HepG2 (cell line): ENCODE data around the gene HENMT1. TPM values are rescaled to one million over a fixed set of nuclear protein-coding genes. Genes with fewer than 3 reads are reported as not detected.
A peak's percentile ranks its signal among the peaks of the same experiment; 100 is the strongest.

ENCODE experiments used
- MAZ ChIP-seq, 2 experiments: sonication (generic) in 1 of 2; formaldehyde crosslinking in 1 of 2; IDR thresholded peaks; 2 replicates each; pipeline versions ENCODE4 v1.5.0 to v1.6.1; 2012 to 2020; ENCODE audit warnings: low read depth in 2 of 2, mild to moderate bottlenecking in 2 of 2, borderline replicate concordance in 1 of 2, improper control_type of control experiment in 1 of 2, low read length in 1 of 2, missing genetic modification reagents in 1 of 2, moderate library complexity in 1 of 2
- POLR2AphosphoS2 ChIP-seq: IDR thresholded peaks from 2 replicates; pipeline ENCODE4 v1.6.1; 2011; ENCODE audit warnings: low read depth, low read length, improper control_type of control experiment
- RERE ChIP-seq: IDR thresholded peaks from 2 replicates; pipeline ENCODE4 v1.6.1; 2016; ENCODE audit warnings: low read depth, missing genetic modification reagents, missing compliant biosample characterization
- SRF ChIP-seq: IDR thresholded peaks from 2 replicates; pipeline ENCODE4 v1.6.1; 2011; ENCODE audit warnings: mild to moderate bottlenecking, low read depth, low read length, moderate library complexity
- TCF7L2 ChIP-seq: IDR thresholded peaks from 2 replicates; pipeline ENCODE4 v1.6.1; 2011; ENCODE audit warnings: mild to moderate bottlenecking, low read depth, low read length, moderate library complexity
- TMF1 ChIP-seq: sonication (generic); formaldehyde crosslinking; IDR thresholded peaks from 2 replicates; pipeline ENCODE4 v1.8.1; 2022; ENCODE audit warnings: low read depth, missing genetic modification reagents
- ZFP62 ChIP-seq: sonication (generic); formaldehyde crosslinking; IDR thresholded peaks from 2 replicates; pipeline ENCODE4 v1.4.0; 2020; ENCODE audit warnings: missing genetic modification reagents
- ZNF674 ChIP-seq: sonication (generic); formaldehyde crosslinking; IDR thresholded peaks from 2 replicates; pipeline ENCODE4 v1.5.0; 2020; ENCODE audit warnings: low read depth, mild to moderate bottlenecking, missing genetic modification reagents
- ZNF784 ChIP-seq: sonication (generic); formaldehyde crosslinking; IDR thresholded peaks from 2 replicates; pipeline ENCODE4 v1.5.1; 2020; ENCODE audit warnings: missing genetic modification reagents, mild to moderate bottlenecking, borderline replicate concordance
- polyA plus RNA-seq, 8 experiments: library from polyadenylated mRNA; depleted of rRNA in 3 of 8; stranded (reverse) in 7 of 8; unstranded in 1 of 8; fragments of >200 nt; fragmentation: Illumina TruSeq in 4 of 8; extraction: Trizol in 4 of 8; gene quantifications; 2 replicates each; pipeline versions ENCODE4 v1.2.1 to v1.2.3, GENCODE V29; 2011 to 2016; ENCODE audit warnings: low read depth in 4 of 8, missing spikeins in 1 of 8, mixed read lengths in 1 of 8; ENCODE audit not compliant: insufficient read depth in 1 of 8
- total RNA-seq, 5 experiments: library from RNA; depleted of rRNA; stranded (reverse); fragments of >200 nt; fragmentation: Illumina TruSeq; extraction: Trizol; gene quantifications; 2 replicates each; pipeline ENCODE4 v1.2.3, GENCODE V29; 2016; ENCODE audit warnings: low read depth in 1 of 5
- TF ChIP-seq, protein P1 (sequence below): IDR thresholded peaks from 2 replicates; pipeline ENCODE4 v1.6.1; 2016; ENCODE audit warnings: mild to moderate bottlenecking
- TF ChIP-seq, protein P2 (sequence below): sonication (generic); formaldehyde crosslinking; IDR thresholded peaks from 2 replicates; pipeline ENCODE4 v1.4.0; 2020; ENCODE audit warnings: mild to moderate bottlenecking, missing genetic modification reagents
- TF ChIP-seq, protein P3 (sequence below): sonication (generic); formaldehyde crosslinking; IDR thresholded peaks from 2 replicates; pipeline ENCODE4 v1.5.1; 2020; ENCODE audit warnings: mild to moderate bottlenecking, missing genetic modification reagents, borderline replicate concordance

Gene HENMT1
- total and polyA plus RNA-seq, 2 of the 13 experiments (the other 11 are each of a cell fraction or from before 2014, with no cell fraction given): not detected

GRCh38 chr1:108691942-108692723, 31.2 kb upstream of the HENMT1 start, which contains the start of gene PRPF38B (continued):
- TF ChIP-seq RERE (CRISPR knock-in tag) (no peak), ZFP62 (CRISPR knock-in tag) (no peak), MAZ (IDR thresholded peaks at IDR 0.05; ENCODE audit: borderline replicate concordance, low read depth, low read length) (0 out of 2 replicates have a peak, but pooled peaks have one; percentile 50), MAZ (CRISPR knock-in tag; IDR thresholded peaks at IDR 0.05; ENCODE audit: low read depth) (peak; percentile 81), SRF (no peak), TMF1 (CRISPR knock-in tag) (no peak), ZNF674 (CRISPR knock-in tag) (no peak), ZNF784 (peak; percentile 51; the same call in 1 of the 2 replicates), POLR2AphosphoS2 (peak; percentile 82; the same call in 1 of the 2 replicates), TCF7L2 (no peak)
- TF ChIP-seq, protein P1, sequence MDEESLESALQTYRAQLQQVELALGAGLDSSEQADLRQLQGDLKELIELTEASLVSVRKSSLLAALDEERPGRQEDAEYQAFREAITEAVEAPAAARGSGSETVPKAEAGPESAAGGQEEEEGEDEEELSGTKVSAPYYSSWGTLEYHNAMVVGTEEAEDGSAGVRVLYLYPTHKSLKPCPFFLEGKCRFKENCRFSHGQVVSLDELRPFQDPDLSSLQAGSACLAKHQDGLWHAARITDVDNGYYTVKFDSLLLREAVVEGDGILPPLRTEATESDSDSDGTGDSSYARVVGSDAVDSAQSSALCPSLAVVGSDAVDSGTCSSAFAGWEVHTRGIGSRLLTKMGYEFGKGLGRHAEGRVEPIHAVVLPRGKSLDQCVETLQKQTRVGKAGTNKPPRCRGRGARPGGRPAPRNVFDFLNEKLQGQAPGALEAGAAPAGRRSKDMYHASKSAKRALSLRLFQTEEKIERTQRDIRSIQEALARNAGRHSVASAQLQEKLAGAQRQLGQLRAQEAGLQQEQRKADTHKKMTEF (CRISPR knock-in tag): 0 out of 2 replicates have a peak, but pooled peaks have one; percentile 35
- TF ChIP-seq, protein P2, sequence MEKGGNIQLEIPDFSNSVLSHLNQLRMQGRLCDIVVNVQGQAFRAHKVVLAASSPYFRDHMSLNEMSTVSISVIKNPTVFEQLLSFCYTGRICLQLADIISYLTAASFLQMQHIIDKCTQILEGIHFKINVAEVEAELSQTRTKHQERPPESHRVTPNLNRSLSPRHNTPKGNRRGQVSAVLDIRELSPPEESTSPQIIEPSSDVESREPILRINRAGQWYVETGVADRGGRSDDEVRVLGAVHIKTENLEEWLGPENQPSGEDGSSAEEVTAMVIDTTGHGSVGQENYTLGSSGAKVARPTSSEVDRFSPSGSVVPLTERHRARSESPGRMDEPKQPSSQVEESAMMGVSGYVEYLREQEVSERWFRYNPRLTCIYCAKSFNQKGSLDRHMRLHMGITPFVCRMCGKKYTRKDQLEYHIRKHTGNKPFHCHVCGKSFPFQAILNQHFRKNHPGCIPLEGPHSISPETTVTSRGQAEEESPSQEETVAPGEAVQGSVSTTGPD (CRISPR knock-in tag): 0 out of 2 replicates have a peak, but pooled peaks have one; percentile 32
- TF ChIP-seq, protein P3, sequence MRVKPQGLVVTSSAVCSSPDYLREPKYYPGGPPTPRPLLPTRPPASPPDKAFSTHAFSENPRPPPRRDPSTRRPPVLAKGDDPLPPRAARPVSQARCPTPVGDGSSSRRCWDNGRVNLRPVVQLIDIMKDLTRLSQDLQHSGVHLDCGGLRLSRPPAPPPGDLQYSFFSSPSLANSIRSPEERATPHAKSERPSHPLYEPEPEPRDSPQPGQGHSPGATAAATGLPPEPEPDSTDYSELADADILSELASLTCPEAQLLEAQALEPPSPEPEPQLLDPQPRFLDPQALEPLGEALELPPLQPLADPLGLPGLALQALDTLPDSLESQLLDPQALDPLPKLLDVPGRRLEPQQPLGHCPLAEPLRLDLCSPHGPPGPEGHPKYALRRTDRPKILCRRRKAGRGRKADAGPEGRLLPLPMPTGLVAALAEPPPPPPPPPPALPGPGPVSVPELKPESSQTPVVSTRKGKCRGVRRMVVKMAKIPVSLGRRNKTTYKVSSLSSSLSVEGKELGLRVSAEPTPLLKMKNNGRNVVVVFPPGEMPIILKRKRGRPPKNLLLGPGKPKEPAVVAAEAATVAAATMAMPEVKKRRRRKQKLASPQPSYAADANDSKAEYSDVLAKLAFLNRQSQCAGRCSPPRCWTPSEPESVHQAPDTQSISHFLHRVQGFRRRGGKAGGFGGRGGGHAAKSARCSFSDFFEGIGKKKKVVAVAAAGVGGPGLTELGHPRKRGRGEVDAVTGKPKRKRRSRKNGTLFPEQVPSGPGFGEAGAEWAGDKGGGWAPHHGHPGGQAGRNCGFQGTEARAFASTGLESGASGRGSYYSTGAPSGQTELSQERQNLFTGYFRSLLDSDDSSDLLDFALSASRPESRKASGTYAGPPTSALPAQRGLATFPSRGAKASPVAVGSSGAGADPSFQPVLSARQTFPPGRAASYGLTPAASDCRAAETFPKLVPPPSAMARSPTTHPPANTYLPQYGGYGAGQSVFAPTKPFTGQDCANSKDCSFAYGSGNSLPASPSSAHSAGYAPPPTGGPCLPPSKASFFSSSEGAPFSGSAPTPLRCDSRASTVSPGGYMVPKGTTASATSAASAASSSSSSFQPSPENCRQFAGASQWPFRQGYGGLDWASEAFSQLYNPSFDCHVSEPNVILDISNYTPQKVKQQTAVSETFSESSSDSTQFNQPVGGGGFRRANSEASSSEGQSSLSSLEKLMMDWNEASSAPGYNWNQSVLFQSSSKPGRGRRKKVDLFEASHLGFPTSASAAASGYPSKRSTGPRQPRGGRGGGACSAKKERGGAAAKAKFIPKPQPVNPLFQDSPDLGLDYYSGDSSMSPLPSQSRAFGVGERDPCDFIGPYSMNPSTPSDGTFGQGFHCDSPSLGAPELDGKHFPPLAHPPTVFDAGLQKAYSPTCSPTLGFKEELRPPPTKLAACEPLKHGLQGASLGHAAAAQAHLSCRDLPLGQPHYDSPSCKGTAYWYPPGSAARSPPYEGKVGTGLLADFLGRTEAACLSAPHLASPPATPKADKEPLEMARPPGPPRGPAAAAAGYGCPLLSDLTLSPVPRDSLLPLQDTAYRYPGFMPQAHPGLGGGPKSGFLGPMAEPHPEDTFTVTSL (CRISPR knock-in tag): no peak
